HepG2 (cell line): ENCODE results near the gene PJA2. TPM values are rescaled to one million over a fixed set of nuclear protein-coding genes. Genes with fewer than 3 reads are reported as not detected.

ENCODE experiments used
- ATAC-seq: fragments of 200-7000 bp; cut with Tn5 transposase; 3 replicates; pipeline ENCODE4 v1.9.1; 2020; ENCODE audit warnings: mild to moderate bottlenecking, moderate library complexity
- BruUV-seq: library from RNA; stranded (reverse); fragments of 400-500 nt; replicated peaks from 2 replicates; lab custom pipeline; 2021; lab: Mats Ljungman, UMichigan
- CTCF ChIA-PET: fragments of 300-600 bp; formaldehyde crosslinking; extraction: SDS; loops from one replicate; lab custom pipeline; 2021; ENCODE audit warnings: low total read pairs, inconsistent platforms, low intra/inter-chr PET ratio; lab: Yijun Ruan, JAX
- POLR2A ChIA-PET: fragments of 350-600 bp; sonication (Branson Sonifier 250); formaldehyde crosslinking; loops from one replicate; lab custom pipeline; 2020; ENCODE audit warnings: antibody characterized with exemption, inconsistent platforms; lab: Yijun Ruan, JAX
- DNase-seq: peaks from one replicate; pipeline ENCODE4 v3.0.0-alpha.2; 2015; ENCODE audit warnings: low spot score
- FAIRE-seq: peaks from 3 replicates; lab custom pipeline; 2011; peaks lifted over from hg19 to GRCh38; lab: Jason Lieb, UNC
- H2AFZ ChIP-seq: one replicate; pipeline ENCODE4 v1.6.1; 2011; ENCODE audit warnings: low read length, inconsistent platforms
- H3K27ac ChIP-seq: fragments of 300-600 bp; 3 replicates; pipeline ENCODE4 v1.8.0; 2011; ENCODE audit warnings: mixed run types, mild to moderate bottlenecking, mixed read lengths, low read length, inconsistent platforms; ENCODE audit not compliant: insufficient read depth; ENCODE audit errors: extremely low read length
- H3K27me3 ChIP-seq, 2 experiments: fragments of 200-600 bp in 1 of 2; 2 replicates in 1 of 2; 3 replicates in 1 of 2; pipeline versions ENCODE4 v1.6.0 to v1.8.0; 2011; ENCODE audit warnings: low read length in 2 of 2, mild to moderate bottlenecking in 2 of 2, moderate library complexity in 2 of 2, inconsistent platforms in 1 of 2; ENCODE audit not compliant: insufficient read depth in 2 of 2, control insufficient read depth in 1 of 2
- H3K36me3 ChIP-seq, 2 experiments: fragments of 200-600 bp in 1 of 2; replicated peaks in 1 of 2; 2 replicates in 1 of 2; 3 replicates in 1 of 2; pipeline versions ENCODE4 v1.5.1 to v1.8.0; 2011; ENCODE audit warnings: low read length in 2 of 2, inconsistent platforms in 1 of 2; ENCODE audit not compliant: insufficient read depth in 2 of 2, control insufficient read depth in 1 of 2
- H3K4me1 ChIP-seq: 2 replicates; pipeline ENCODE4 v1.5.1; 2012; ENCODE audit warnings: low read length, inconsistent platforms; ENCODE audit not compliant: insufficient read depth
- H3K4me2 ChIP-seq: 2 replicates; pipeline ENCODE4 v1.6.0; 2011; ENCODE audit warnings: low read depth, low read length, inconsistent platforms
- H3K4me3 ChIP-seq, 3 experiments: fragments of 200-600 bp in 1 of 3; sonication (generic), shearing (Covaris generic) in 1 of 3; replicated peaks in 1 of 3; 2 replicates each; pipeline ENCODE4 v1.5.1; 2011 to 2016; ENCODE audit warnings: low read length in 3 of 3, inconsistent platforms in 2 of 3, low read depth in 2 of 3, mild to moderate bottlenecking in 2 of 3, control low read depth in 1 of 3, mixed read lengths in 1 of 3; ENCODE audit not compliant: insufficient read depth in 1 of 3
- H3K79me2 ChIP-seq: one replicate; pipeline ENCODE4 v1.6.1; 2011; ENCODE audit warnings: low read length, inconsistent platforms; ENCODE audit not compliant: insufficient read depth
- H3K9ac ChIP-seq: 2 replicates; pipeline ENCODE4 v1.6.0; 2011; ENCODE audit warnings: mild to moderate bottlenecking, low read depth, low read length, inconsistent platforms; ENCODE audit not compliant: insufficient read depth
- H3K9me3 ChIP-seq: 2 replicates; pipeline ENCODE4 v1.5.1; 2012; ENCODE audit warnings: mild to moderate bottlenecking, low read length
- H4K20me1 ChIP-seq: 2 replicates; pipeline ENCODE4 v1.6.0; 2011; ENCODE audit warnings: inconsistent platforms, mild to moderate bottlenecking, low read length, moderate library complexity; ENCODE audit not compliant: insufficient read depth
- HNRNPK ChIP-seq: fragments of 200-400 bp; formaldehyde crosslinking; IDR thresholded peaks from 2 replicates; pipeline ENCODE4 v1.6.1; 2018; ENCODE audit warnings: low read length, low read depth, moderate library complexity, mild to moderate bottlenecking; ENCODE audit not compliant: poor library complexity, severe bottlenecking
- MATR3 ChIP-seq: sonication (generic); formaldehyde crosslinking; IDR thresholded peaks from 2 replicates; pipeline ENCODE4 v1.4.0; 2020; ENCODE audit warnings: missing genetic modification reagents
- PITX1 ChIP-seq: sonication (generic); formaldehyde crosslinking; IDR thresholded peaks from 2 replicates; pipeline ENCODE4 v1.5.1; 2020; ENCODE audit warnings: mild to moderate bottlenecking, missing genetic modification reagents
- RBM22 ChIP-seq: fragments of 200-400 bp; formaldehyde crosslinking; optimal IDR thresholded peaks from 2 replicates; pipeline ENCODE3; 2017; ENCODE audit warnings: mild to moderate bottlenecking, low read length, moderate library complexity
- RELA ChIP-seq: sonication (generic); formaldehyde crosslinking; IDR thresholded peaks from 2 replicates; pipeline ENCODE4 v1.4.0; 2020; ENCODE audit warnings: missing genetic modification reagents
- SALL1 ChIP-seq: sonication (generic); formaldehyde crosslinking; IDR thresholded peaks from 2 replicates; pipeline ENCODE4 v1.8.0; 2022; ENCODE audit warnings: mild to moderate bottlenecking, missing genetic modification reagents
- XRCC5 ChIP-seq: fragments of 200-400 bp; formaldehyde crosslinking; optimal IDR thresholded peaks from 2 replicates; pipeline ENCODE3; 2017; ENCODE audit warnings: mild to moderate bottlenecking, low read length
- ZFAT ChIP-seq: sonication (generic); formaldehyde crosslinking; conservative IDR thresholded peaks from 2 replicates; pipeline ENCODE4 v1.8.1; 2023; ENCODE audit warnings: missing genetic modification reagents, inconsistent platforms
- ZFP82 ChIP-seq: sonication (generic); formaldehyde crosslinking; IDR thresholded peaks from 2 replicates; pipeline ENCODE4 v1.5.1; 2020; ENCODE audit warnings: mild to moderate bottlenecking, missing genetic modification reagents, borderline replicate concordance
- ZNF350 ChIP-seq: sonication (generic); formaldehyde crosslinking; IDR thresholded peaks from 2 replicates; pipeline ENCODE4 v1.4.0; 2020; ENCODE audit warnings: mild to moderate bottlenecking, low read depth, missing genetic modification reagents, borderline replicate concordance
- WGBS: methylation state at CpG from one replicate; pipeline ENCODE4 v1.1.6; 2017; ENCODE audit warnings: low lambda C conversion rate; 5-methylcytosine and 5-hydroxymethylcytosine counted together
- in situ Hi-C: cut with HindIII; loops from 2 replicates; pipeline ENCODE4 v1.10.0; 2017; ENCODE audit warnings: low pct_unique_long_range_greater_than_20kb; ENCODE audit not compliant: extremely low pct_ligation_motif_present
- intact Hi-C: fragments of 100-400 bp; cut with micrococcal nuclease; formaldehyde crosslinking; loops from one replicate; pipeline ENCODE4 v1.10.0; 2022; ENCODE audit not compliant: unreplicated experiment
- polyA plus RNA-seq, 8 experiments: library from polyadenylated mRNA; depleted of rRNA in 3 of 8; stranded (reverse) in 7 of 8; unstranded in 1 of 8; fragments of >200 nt; fragmentation: Illumina TruSeq in 4 of 8; extraction: Trizol in 4 of 8; gene quantifications; 2 replicates each; pipeline versions ENCODE4 v1.2.1 to v1.2.3, GENCODE V29; 2011 to 2016; ENCODE audit warnings: low read depth in 4 of 8, missing spikeins in 1 of 8, mixed read lengths in 1 of 8; ENCODE audit not compliant: insufficient read depth in 1 of 8
- total RNA-seq, 5 experiments: library from RNA; depleted of rRNA; stranded (reverse); fragments of >200 nt; fragmentation: Illumina TruSeq; extraction: Trizol; gene quantifications; 2 replicates each; pipeline ENCODE4 v1.2.3, GENCODE V29; 2016; ENCODE audit warnings: low read depth in 1 of 5
- TF ChIP-seq, protein P1 (sequence below): sonication (generic); formaldehyde crosslinking; IDR thresholded peaks from 2 replicates; pipeline ENCODE4 v1.8.1; 2022; ENCODE audit warnings: mild to moderate bottlenecking, missing genetic modification reagents
- TF ChIP-seq, protein P2 (sequence below): IDR thresholded peaks from 2 replicates; pipeline ENCODE4 v1.6.1; 2016
- TF ChIP-seq, protein P3 (sequence below): sonication (generic); formaldehyde crosslinking; IDR thresholded peaks from 2 replicates; pipeline ENCODE4 v1.5.0; 2020; ENCODE audit warnings: mild to moderate bottlenecking, missing genetic modification reagents

Gene PJA2
- total and polyA plus RNA-seq, 2 of the 13 experiments (the other 11 are each of a cell fraction or from before 2014, with no cell fraction given): 39.4 to 41.4 TPM

DNA sequence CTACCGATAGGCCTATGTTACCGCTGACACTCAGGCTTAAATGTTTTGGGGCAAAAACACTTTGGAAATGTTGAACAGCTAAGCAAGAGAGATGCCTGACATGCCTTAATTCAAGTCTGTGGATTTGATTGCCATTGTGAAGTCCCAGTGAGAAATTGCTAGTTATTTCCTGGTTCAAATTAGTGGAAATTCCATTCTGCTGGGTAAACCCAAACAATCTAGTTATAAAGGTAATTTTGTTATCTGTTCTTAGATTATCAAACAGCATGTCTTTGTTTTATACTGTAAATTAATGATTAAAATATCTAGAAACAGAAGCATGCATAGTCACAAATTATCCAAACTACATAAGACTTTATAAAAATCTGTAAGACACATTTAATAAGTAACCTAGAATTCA, 96.6 kb downstream of the PJA2 start:
- Histone ChIP-seq H3K4me3 (no peak overlapping the region), H3K79me2 (no peaks in the 10 kb centered on the region), H3K9me3 (no peaks in the 10 kb centered on the region), H3K4me2 (no peak overlapping the region), H3K9ac (no peak overlapping the region), H3K27me3 (peaks cover 0 to 3% of the 10 kb centered on the region in 2 experiments; a peak in 1 of 5 replicates), H3K36me3 (no peaks in the 10 kb centered on the region), H3K27ac (no peak overlapping the region), H2AFZ (no peak overlapping the region), H3K4me1 (peaks cover 5% of the 10 kb centered on the region), H4K20me1 (no peaks in the 10 kb centered on the region)
- no peak for TF ChIP-seq RELA
- intact Hi-C loops (no loop called here), in situ Hi-C loops (no loop called here)
- ATAC-seq (no peak), FAIRE-seq (no peak), DNase-seq (no peak)
- CTCF ChIA-PET: no interaction called here
- BruUV-seq: no TSS peak
- 65% methylated on average over 2 of the region's 2 CpGs for WGBS
- POLR2A ChIA-PET: no interaction called here

DNA sequence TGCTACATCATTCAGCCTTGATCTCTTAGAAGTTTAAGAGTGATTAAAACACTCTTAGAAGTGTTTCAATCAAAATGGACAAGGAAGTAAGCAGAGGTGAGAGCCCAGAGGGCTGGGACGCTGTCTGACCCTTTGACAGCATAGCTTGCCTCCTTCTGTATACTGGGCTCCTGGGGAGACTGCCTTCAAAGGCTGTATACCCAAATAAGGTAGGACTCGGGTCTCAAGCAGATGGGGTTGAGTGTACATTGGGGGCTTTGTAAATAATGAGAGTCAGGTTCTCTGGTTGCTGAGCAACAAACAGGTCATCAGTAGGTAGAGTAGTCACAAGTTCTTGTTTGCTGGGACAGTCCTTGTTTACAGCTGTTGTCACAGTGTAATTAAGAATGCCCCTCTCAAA, 97.1 kb downstream of the PJA2 start:
- H2AFZ ChIP-seq: no peak overlapping the region
- no peaks in the 10 kb centered on the region for H3K36me3 ChIP-seq
- peaks cover 0 to 6% of the 10 kb centered on the region in 2 experiments; a peak in 2 of 5 replicates for H3K27me3 ChIP-seq
- no peak for ATAC-seq
- H4K20me1 ChIP-seq: no peaks in the 10 kb centered on the region
- H3K79me2 ChIP-seq: no peaks in the 10 kb centered on the region
- intact Hi-C loops (no loop called here), in situ Hi-C loops (no loop called here)
- no peak for DNase-seq
- 23% methylated on average over 2 of the region's 2 CpGs for WGBS
- no peak overlapping the region for H3K4me3 ChIP-seq
- H3K4me1 ChIP-seq: peaks cover under 1% of the 10 kb centered on the region; the same call in 1 of the 2 replicates
- TF ChIP-seq PITX1 (no peak), ZFAT (no peak), SALL1 (no peak), MATR3 (CRISPR knock-in tag) (no peak), HNRNPK (no peak), RBM22 (no peak), XRCC5 (no peak), ZNF350 (no peak), ZFP82 (CRISPR knock-in tag) (no peak)
- TF ChIP-seq, protein P1, sequence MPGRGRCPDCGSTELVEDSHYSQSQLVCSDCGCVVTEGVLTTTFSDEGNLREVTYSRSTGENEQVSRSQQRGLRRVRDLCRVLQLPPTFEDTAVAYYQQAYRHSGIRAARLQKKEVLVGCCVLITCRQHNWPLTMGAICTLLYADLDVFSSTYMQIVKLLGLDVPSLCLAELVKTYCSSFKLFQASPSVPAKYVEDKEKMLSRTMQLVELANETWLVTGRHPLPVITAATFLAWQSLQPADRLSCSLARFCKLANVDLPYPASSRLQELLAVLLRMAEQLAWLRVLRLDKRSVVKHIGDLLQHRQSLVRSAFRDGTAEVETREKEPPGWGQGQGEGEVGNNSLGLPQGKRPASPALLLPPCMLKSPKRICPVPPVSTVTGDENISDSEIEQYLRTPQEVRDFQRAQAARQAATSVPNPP (CRISPR knock-in tag): no peak
- TF ChIP-seq, protein P2, sequence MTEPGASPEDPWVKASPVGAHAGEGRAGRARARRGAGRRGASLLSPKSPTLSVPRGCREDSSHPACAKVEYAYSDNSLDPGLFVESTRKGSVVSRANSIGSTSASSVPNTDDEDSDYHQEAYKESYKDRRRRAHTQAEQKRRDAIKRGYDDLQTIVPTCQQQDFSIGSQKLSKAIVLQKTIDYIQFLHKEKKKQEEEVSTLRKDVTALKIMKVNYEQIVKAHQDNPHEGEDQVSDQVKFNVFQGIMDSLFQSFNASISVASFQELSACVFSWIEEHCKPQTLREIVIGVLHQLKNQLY (CRISPR knock-in tag): no peak
- TF ChIP-seq, protein P3, sequence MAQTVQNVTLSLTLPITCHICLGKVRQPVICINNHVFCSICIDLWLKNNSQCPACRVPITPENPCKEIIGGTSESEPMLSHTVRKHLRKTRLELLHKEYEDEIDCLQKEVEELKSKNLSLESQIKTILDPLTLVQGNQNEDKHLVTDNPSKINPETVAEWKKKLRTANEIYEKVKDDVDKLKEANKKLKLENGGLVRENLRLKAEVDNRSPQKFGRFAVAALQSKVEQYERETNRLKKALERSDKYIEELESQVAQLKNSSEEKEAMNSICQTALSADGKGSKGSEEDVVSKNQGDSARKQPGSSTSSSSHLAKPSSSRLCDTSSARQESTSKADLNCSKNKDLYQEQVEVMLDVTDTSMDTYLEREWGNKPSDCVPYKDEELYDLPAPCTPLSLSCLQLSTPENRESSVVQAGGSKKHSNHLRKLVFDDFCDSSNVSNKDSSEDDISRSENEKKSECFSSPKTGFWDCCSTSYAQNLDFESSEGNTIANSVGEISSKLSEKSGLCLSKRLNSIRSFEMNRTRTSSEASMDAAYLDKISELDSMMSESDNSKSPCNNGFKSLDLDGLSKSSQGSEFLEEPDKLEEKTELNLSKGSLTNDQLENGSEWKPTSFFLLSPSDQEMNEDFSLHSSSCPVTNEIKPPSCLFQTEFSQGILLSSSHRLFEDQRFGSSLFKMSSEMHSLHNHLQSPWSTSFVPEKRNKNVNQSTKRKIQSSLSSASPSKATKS (CRISPR knock-in tag): no peak
- TF ChIP-seq, all 625 proteins: peak for 0
- FAIRE-seq: no peak
- ChIA-PET POLR2A (no interaction called here), CTCF (no interaction called here)
- Histone ChIP-seq H3K9ac (no peak overlapping the region), H3K27ac (no peak overlapping the region), H3K9me3 (no peaks in the 10 kb centered on the region), H3K4me2 (no peak overlapping the region)
- BruUV-seq: no TSS peak
